ENCODE results near the gene ITGAL.

DNA sequence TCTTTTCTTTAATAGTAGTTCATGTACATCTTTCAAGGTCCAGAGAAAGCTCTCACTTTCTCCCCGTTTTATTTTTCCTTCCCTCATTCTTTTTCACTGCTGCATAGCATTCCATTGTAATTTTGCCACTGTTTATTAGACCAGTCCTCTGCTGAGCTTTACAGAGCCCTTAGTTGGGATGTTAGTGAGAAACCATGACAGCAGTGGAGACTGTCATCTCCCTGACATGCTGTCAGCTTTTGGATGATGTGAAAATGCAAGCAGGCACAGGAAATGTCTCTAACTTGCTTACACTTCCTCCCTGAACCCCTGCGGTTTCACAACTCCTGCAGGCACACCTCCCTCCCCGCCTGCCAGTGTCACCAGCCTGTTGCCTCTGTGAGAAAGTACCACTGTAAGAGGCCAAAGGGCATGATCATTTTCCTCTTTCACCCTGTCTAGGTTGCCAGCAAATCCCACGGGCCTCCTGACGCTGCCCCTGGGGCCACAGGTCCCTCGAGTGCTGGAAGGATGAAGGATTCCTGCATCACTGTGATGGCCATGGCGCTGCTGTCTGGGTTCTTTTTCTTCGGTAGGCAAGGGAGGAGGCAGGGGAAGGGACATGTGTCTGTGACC is at the start of gene ITGAL:
- TF ChIP-seq, protein P1, sequence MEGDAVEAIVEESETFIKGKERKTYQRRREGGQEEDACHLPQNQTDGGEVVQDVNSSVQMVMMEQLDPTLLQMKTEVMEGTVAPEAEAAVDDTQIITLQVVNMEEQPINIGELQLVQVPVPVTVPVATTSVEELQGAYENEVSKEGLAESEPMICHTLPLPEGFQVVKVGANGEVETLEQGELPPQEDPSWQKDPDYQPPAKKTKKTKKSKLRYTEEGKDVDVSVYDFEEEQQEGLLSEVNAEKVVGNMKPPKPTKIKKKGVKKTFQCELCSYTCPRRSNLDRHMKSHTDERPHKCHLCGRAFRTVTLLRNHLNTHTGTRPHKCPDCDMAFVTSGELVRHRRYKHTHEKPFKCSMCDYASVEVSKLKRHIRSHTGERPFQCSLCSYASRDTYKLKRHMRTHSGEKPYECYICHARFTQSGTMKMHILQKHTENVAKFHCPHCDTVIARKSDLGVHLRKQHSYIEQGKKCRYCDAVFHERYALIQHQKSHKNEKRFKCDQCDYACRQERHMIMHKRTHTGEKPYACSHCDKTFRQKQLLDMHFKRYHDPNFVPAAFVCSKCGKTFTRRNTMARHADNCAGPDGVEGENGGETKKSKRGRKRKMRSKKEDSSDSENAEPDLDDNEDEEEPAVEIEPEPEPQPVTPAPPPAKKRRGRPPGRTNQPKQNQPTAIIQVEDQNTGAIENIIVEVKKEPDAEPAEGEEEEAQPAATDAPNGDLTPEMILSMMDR (IDR thresholded peaks at IDR 0.05; ENCODE audit: extremely low read depth in 1 of 2, insufficient read depth in 1 of 2, low read depth in 1 of 2, low read length in 2 of 2) = no peak
- no peak for TF ChIP-seq MYC (IDR thresholded peaks at IDR 0.05; ENCODE audit: low read depth, low read length)
- no peak for TF ChIP-seq POLR2AphosphoS5 (IDR thresholded peaks at IDR 0.05; ENCODE audit: insufficient read depth, low read depth, low read length)
- TF ChIP-seq JUN (IDR thresholded peaks at IDR 0.05; ENCODE audit: borderline replicate concordance, insufficient read depth, insufficient read length, low read depth) = no peak
- no peak for TF ChIP-seq POLR2A (IDR thresholded peaks at IDR 0.05; ENCODE audit: low read depth, low read length)
- no peak for TF ChIP-seq EZH2 (IDR thresholded peaks at IDR 0.05; ENCODE audit: borderline replicate concordance, low read depth, low read length, severe bottlenecking)
- TF ChIP-seq, protein P2, sequence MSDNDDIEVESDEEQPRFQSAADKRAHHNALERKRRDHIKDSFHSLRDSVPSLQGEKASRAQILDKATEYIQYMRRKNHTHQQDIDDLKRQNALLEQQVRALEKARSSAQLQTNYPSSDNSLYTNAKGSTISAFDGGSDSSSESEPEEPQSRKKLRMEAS (IDR thresholded peaks at IDR 0.05; ENCODE audit: insufficient read depth, insufficient read length) = no peak
- TF ChIP-seq GATA2 (IDR thresholded peaks at IDR 0.05; ENCODE audit: insufficient read depth, insufficient read length, low read depth, low read length) = no peak
- TF ChIP-seq FOS (IDR thresholded peaks at IDR 0.05; ENCODE audit: borderline replicate concordance, insufficient read depth, low read length) = no peak

Data from endothelial cell of umbilical vein (primary cell).